HG03280 (cell line): ENCODE results near the gene MEX3B.
A peak's percentile ranks its signal among the peaks of the same experiment; 100 is the strongest.

Experiments
- ATAC-seq: cut with Tn5 transposase; IDR thresholded peaks from one replicate; pipeline ENCODE4 v1.9.1; 2021; ENCODE audit warnings: mild to moderate bottlenecking, moderate library complexity; ENCODE audit not compliant: unreplicated experiment

Gene MEX3B

GRCh38 chr15:82045892-82046665 is at the start of gene MEX3B:
MEX3B (minus strand) TSS chr15:82046018; CDS start chr15:82045705, 313 bp downstream.
- ATAC-seq, result peak; percentile 69

DNA sequence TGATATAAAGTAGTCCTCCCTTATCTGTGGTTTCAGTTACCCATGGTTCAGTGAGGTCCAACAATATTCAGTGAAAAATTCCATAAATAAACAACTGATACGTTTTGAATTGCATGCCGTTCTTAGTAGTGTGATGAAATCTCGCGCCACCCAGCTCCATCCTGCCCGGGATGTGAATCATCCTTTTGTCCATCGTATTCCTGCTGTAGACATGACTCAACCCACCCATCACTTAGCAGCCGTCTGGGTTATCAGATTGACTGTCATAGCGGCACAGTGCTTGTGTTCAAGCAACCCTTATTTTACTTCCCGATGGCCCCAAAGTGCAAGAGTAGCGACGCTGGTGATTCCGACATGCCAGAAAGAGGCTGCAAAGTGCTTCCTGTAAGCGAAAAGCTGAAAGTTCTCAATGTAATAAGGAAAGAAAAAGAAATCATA is 48.0 kb upstream of the MEX3B start:
- ATAC-seq, result no peak

DNA sequence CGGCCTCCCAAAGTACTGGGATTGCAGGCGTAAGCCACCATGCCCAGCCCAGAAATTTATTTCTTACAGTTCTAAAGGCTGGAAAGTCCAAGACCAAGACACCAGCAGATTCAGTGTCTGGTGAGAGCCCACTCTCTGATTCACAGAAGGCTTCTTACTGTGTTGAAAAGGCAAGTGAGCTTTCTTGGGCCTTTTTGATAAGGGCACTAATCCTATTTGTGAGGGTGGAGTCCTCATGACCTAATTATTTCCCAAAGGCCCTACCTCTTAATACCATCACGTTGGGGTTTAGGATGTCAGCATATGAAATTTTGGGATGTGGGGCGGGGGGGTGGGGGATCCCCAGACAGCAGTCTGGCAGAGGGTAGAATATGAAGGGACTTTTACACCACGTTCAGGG is 47.5 kb upstream of the MEX3B start:
- no peak for ATAC-seq

GRCh38 chr15:82091636-82092140 is 45.9 kb upstream of the MEX3B start:
- no peak for ATAC-seq

GRCh38 chr15:82086243-82086995 is 40.6 kb upstream of the MEX3B start:
- no peak for ATAC-seq

- ATAC-seq, result peak; percentile 57
Observed at GRCh38 chr15:82081914-82082762, 36.3 kb upstream of the MEX3B start.

DNA sequence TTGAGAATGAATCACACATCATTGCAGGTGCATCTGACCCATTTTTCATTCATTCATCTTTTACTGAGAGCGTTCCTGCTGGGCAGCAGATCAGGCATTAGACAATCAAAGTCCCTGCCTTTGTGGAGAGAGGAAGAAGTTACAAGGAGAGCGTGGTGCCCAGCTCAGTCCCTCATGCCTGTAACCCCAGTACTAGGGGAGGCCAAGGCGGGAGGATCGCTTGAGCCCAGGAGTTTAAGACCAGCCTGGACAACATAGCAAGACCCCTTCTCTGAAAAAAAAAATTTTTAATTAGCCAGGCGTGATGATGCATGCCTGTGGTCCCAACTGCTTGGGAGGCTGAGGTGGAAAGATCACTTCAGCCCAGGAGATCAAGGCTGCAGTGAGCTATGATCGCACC is 35.0 kb upstream of the MEX3B start:
- ATAC-seq, result no peak

DNA sequence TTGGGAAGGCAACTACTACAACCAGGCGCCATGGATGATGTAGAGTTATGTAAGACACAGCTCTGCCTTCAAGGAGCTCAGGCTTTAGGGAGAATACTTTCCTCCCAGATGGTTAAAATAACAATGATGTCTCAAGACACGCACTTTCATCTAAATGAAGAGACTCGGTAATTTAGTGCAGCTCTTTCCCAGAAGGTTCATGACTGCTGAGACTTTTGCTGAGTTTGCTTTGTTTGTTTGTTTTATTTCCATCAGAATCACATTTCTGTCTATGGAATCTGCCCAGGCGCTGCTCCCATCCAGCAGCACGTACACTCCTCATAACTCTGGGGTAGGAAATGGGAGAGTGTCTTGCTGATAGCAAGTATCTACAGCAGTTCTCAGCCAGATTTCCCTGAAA is 33.9 kb upstream of the MEX3B start:
- ATAC-seq, result no peak

GRCh38 chr15:82074610-82075009 is 28.8 kb upstream of the MEX3B start:
- ATAC-seq, result no peak

DNA sequence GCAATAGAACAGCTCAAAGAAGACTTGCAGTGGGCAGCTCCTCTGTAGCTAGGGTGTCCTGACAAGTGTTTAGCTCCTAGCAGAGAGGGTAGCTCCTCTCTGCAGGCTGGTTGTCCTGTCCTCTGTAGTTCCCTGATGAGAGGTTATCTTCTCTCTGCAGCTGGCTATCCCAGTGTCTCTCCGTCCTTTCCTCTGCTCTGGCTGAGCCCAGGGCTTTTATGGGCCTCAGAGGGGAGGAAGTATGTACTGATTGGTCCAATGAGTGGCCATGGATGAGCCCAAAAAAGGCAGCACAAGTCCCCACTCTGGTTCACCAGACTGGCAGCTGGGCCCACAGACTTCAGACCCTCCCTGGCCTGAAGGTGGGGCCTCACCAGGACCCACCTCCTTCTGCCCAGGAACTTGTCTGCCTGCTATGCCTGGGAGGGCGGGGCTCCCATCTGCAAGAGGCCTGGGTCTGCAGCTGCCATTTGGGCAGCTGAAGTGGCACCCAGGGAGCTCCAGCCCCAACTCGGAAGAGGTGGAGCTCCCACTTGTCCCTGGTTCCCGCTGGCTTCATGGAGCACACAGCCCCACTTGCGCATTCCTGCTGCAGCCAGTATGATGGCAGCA is 27.2 kb upstream of the MEX3B start:
- ATAC-seq, result no peak

GRCh38 chr15:82066455-82066854 is 20.6 kb upstream of the MEX3B start:
- no peak for ATAC-seq

GRCh38 chr15:82064824-82065223 is 19.0 kb upstream of the MEX3B start:
- ATAC-seq, result no peak

DNA sequence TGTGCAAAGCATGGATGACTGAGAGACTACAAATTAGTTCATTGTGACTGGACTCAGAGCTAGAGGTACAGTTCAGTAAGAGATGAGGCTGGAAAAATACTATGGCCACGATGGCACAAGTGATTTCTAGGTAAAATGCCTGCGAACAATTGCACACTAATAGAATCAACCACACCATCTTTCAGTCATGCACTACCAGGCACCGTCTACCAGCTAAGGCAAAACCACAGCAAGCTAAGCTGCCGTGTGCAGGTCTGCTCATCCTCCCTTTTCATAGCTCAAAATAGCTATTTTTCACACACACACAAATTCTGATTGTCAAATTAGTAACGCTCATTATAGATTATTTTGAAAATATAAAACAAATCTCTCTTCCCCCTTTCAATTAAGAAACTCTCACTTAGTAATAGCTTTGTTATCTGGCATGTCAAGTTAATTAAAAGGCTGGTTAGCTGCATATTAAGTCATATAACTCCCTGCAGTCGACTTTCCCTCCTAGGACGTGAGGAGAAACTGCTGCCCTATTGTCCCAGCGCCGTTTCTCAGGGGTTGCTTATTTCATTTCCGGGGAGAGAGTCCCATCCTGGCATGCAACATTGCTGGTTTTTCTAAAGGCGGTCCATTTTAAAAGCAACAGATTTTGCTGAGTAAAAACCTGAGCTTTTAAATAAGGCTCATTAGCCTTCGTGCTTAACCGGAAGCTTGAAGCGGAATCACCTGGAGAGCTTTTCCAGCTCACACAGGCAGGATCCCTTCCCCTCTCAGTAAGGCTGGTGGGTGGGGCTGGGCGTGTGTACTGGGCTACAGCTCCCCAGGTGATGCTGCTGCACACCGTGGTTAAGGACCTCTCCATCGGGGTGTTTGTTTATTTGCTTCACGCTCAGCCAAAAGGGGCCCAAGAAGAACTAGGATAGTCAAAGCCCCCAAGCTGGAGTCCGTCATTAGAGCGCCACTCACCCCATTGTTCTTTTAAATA is 16.9 kb upstream of the MEX3B start:
- ATAC-seq, result no peak

DNA sequence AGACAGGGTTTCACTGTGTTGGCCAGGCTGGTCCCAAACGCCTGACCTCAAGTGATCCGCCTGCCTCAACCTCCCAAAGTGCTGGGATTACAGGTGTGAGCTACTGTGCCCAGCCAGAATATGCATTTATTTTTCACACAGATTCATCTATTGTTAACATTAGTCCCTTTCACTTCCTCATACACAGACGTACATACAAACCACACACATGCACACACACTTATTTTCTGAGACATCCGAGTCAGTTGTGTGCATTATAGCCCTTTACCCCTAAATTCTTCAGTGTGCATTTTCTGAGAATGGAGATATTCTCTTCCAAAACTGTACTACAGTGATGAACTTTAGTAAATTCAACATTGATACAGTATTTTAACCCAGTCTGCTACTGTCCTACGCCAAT is 15.0 kb upstream of the MEX3B start:
- no peak for ATAC-seq

- ATAC-seq, result no peak
Observed at GRCh38 chr15:82058517-82059204, 12.8 kb upstream of the MEX3B start.

- ATAC-seq, result no peak
Observed at GRCh38 chr15:82058026-82058425, 12.2 kb upstream of the MEX3B start.

DNA sequence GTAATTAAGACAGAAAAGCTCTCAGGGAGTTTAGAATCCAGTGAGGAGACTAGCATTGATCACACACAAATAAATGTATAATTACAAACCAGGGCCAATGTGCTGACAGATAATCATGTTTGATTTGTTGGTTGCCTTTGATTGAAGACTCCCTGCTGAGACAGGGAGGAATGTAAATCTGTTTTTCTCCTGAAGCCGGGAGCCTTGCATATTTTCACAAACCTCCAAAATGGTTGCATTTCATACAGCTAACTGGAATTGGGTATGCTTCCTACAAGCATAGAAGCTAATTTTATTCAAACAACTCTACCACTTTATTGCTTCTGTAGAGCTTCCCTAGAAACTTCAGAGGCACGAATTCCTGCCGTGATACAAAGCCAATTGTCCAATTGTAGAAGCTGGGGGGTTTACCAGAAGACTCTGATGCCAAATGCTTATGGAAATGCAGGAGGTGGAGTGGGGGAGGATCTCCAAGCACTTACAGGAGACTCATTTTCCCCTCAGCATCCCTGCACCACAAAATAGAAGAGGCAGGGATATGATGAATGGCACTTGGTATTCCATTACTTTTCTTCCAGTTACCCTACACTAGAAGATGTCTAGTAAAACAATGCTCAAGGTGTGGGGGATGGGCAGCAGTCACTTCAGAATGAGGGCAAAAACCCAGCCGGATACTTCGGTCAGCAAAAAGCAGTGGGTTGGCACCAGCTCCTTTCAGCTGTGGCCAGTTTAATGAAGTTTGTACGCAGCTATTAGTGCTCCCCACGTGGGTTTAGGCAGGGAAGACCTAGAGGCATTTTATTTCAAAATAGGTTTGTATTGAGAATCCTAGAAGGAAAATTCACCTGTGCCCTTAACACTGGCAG is 11.4 kb upstream of the MEX3B start:
- no peak for ATAC-seq

DNA sequence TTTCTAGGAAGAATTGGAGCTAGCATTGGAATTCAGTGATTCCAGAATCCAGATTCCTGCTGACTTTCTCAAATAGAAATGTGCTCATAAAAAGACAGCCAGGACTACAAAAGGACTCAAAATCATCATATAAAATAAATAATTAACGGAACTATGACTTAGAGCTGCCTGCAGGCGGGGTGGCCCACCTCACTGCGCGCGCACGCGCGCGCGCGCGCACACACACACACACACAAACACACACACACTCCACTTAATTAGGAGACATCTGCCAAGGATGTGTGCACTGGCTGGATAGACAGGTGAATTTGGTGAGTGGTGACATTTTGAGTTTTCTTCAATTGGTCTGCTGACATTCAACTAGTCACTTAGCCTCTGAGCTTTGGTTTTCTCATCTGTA is 6.9 kb upstream of the MEX3B start:
- ATAC-seq, result no peak
